ENCODE data around the gene GPX2. TPM values are rescaled to one million over a fixed set of nuclear protein-coding genes. Genes with fewer than 3 reads are reported as not detected.
"Not testable (repeated sequence)": the region's sequence is repeated elsewhere in the genome, so short reads cannot be mapped to it uniquely, and the experiment has no call there.

Gene GPX2
- total RNA-seq, 2 donors from 2014 or later = 5.0 TPM; not detected in 1

GRCh38 chr14:64914237-64915028, 28.1 kb downstream of the GPX2 start, which contains the start of gene CHURC1:
TSS of gene CHURC1 (plus strand) at chr14:64914455. CDS start at chr14:64914496, 41 bp downstream.
- H3K4me3 ChIP-seq = peak within 1 kb of the TSS; percentile 95
- no peaks in the 10 kb centered on the region for H3K9me3 ChIP-seq
- DNase-seq (ENCODE audit: low spot score) (peak; percentile 99), ATAC-seq (ENCODE audit: insufficient number of reproducible peaks, low FRiP score, low read depth) (peak; percentile 97)
- H3K36me3 ChIP-seq = no peaks in the 10 kb centered on the region
- H3K27me3 ChIP-seq (replicated peaks; ENCODE audit: insufficient read depth) = no peaks in the 10 kb centered on the region
- peaks cover 13 to 44% of the 10 kb centered on the region in 2 donors for H3K4me1 ChIP-seq (ENCODE audit: control insufficient read depth in 1 of 2, low read depth in 2 of 2)
- H3K27ac ChIP-seq = peak within 1 kb of the TSS; percentile 96 to 97
- no peak for TF ChIP-seq CTCF (IDR thresholded peaks at IDR 0.05)

GRCh38 chr14:64913477-64913876, 29.1 kb downstream of the GPX2 start:
- not testable (repeated sequence) for ATAC-seq (ENCODE audit: insufficient number of reproducible peaks, low FRiP score, low read depth); H3K27ac ChIP-seq; H3K27me3 ChIP-seq (replicated peaks; ENCODE audit: insufficient read depth); DNase-seq (ENCODE audit: low spot score); H3K9me3 ChIP-seq; H3K36me3 ChIP-seq
- Histone ChIP-seq H3K4me1 (ENCODE audit: control insufficient read depth in 1 of 2, low read depth in 2 of 2) (peaks cover 9 to 35% of the 10 kb centered on the region in 2 donors), H3K4me3 (peak overlapping the region; percentile 95)

GRCh38 chr14:64912261-64912660, 30.3 kb downstream of the GPX2 start:
- peaks cover 9 to 23% of the 10 kb centered on the region in 2 donors for H3K4me1 ChIP-seq (ENCODE audit: control insufficient read depth in 1 of 2, low read depth in 2 of 2)
- no peaks in the 10 kb centered on the region for H3K9me3 ChIP-seq
- TF ChIP-seq CTCF (IDR thresholded peaks at IDR 0.05) = no peak
- H3K36me3 ChIP-seq = no peaks in the 10 kb centered on the region
- ATAC-seq (ENCODE audit: insufficient number of reproducible peaks, low FRiP score, low read depth) (no peak), DNase-seq (ENCODE audit: low spot score) (no peak)
- no peak overlapping the region for H3K27ac ChIP-seq
- no peak overlapping the region for H3K4me3 ChIP-seq
- no peaks in the 10 kb centered on the region for H3K27me3 ChIP-seq (replicated peaks; ENCODE audit: insufficient read depth)

GRCh38 chr14:64910847-64911495, 31.6 kb downstream of the GPX2 start:
- Histone ChIP-seq H3K4me1 (ENCODE audit: control insufficient read depth in 1 of 2, low read depth in 2 of 2) (peaks cover 7 to 14% of the 10 kb centered on the region in 2 donors), H3K27me3 (replicated peaks; ENCODE audit: insufficient read depth) (no peaks in the 10 kb centered on the region), H3K27ac (no peak overlapping the region), H3K36me3 (no peaks in the 10 kb centered on the region), H3K4me3 (no peak overlapping the region), H3K9me3 (no peaks in the 10 kb centered on the region)
- ATAC-seq (ENCODE audit: insufficient number of reproducible peaks, low FRiP score, low read depth) (no peak), DNase-seq (ENCODE audit: low spot score) (no peak)
- peak; percentile 29 for TF ChIP-seq CTCF (IDR thresholded peaks at IDR 0.05)

- Histone ChIP-seq H3K9me3 (no peaks in the 10 kb centered on the region), H3K27ac (no peak overlapping the region), H3K4me1 (ENCODE audit: control insufficient read depth in 1 of 2, low read depth in 2 of 2) (no peaks in the 10 kb centered on the region), H3K27me3 (replicated peaks; ENCODE audit: insufficient read depth) (no peaks in the 10 kb centered on the region), H3K4me3 (no peak overlapping the region), H3K36me3 (no peaks in the 10 kb centered on the region)
- ATAC-seq (ENCODE audit: insufficient number of reproducible peaks, low FRiP score, low read depth) = no peak
- no peak for TF ChIP-seq CTCF (IDR thresholded peaks at IDR 0.05)
- DNase-seq (ENCODE audit: low spot score) = no peak
Measured at GRCh38 chr14:64906022-64906421, 36.5 kb downstream of the GPX2 start.
